ENCODE measurements around the gene PCDH12.

Gene PCDH12

GRCh38 chr5:141966275-141966962 is 8.4 kb upstream of the PCDH12 start:
- no peak for DNase-seq (ENCODE audit: low spot score)

- DNase-seq (ENCODE audit: low spot score) = no peak
These were observed 7.1 kb upstream of the PCDH12 start for GRCh38 chr5:141965071-141965470.

DNA sequence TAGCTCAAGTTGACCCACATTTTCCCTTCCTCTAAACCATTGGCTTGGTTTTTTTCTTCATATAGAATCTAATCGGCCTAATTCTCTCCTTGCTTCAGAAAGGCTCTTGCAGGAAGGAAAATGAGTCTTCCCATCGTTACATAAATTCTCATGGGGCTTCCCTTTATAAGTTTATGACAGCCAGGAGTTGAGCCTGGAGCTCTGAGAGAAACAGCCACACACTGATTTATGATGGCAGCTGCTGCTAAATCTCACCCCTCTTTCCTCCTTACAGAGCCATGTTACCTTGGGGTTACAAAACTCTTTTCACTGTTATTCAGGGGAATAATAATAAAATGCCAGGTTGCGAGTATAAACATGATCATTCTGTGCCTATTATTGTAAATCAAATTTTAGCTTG is 5.7 kb upstream of the PCDH12 start:
- no peak for DNase-seq (ENCODE audit: low spot score)

- no peak for DNase-seq (ENCODE audit: low spot score)
These were observed 3.5 kb upstream of the PCDH12 start for GRCh38 chr5:141961466-141961865.

GRCh38 chr5:141960449-141961323 is 2.7 kb upstream of the PCDH12 start:
- DNase-seq (ENCODE audit: low spot score) = peak; percentile 93

GRCh38 chr5:141960018-141960417 is 2.0 kb upstream of the PCDH12 start:
- no peak for DNase-seq (ENCODE audit: low spot score)

- no peak for DNase-seq (ENCODE audit: low spot score)
These were observed 657 bp upstream of the PCDH12 start for GRCh38 chr5:141958546-141959172.

GRCh38 chr5:141957367-141957996 is 520 bp downstream of the PCDH12 start:
- DNase-seq (ENCODE audit: low spot score) = no peak

DNA sequence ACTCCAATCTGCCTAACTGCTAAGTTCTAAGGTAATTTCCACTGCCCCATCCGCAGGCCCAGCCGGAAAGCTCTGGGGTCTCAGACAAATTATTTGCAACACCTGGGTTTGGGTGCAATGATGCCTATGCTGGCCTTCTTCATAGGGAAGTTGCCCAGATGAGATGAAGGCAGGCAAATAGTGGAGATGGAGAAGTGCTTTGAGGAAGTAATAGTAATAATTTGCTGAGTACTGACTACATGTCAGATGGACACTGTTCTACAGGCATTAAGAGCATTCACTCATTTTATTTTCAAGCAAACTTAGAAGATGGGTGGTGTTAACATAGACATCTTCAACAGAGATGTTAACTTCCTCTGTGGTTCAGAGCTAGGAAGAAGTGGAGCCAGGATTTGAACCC is 3.8 kb downstream of the PCDH12 start:
- DNase-seq (ENCODE audit: low spot score) = no peak

DNA sequence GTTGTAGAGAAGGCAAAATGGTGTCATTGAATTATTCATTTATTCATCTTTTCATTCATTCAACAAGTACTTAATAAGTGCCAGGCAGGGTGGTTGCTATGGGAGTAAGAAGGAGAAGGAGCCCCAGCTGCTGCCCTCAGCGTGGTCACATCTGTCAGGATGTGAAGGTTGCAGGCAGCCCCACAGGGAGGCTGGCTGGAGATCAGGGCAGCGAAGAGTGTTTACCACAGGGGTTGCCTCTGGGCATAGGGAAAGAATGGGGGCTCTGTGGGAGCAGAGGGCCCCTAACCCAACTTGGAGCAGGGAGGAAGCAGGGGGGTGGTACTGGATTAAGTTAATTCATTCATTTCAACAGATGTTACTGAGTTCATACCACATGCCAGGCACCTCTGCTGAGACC is 6.0 kb downstream of the PCDH12 start:
- DNase-seq (ENCODE audit: low spot score) = no peak

DNA sequence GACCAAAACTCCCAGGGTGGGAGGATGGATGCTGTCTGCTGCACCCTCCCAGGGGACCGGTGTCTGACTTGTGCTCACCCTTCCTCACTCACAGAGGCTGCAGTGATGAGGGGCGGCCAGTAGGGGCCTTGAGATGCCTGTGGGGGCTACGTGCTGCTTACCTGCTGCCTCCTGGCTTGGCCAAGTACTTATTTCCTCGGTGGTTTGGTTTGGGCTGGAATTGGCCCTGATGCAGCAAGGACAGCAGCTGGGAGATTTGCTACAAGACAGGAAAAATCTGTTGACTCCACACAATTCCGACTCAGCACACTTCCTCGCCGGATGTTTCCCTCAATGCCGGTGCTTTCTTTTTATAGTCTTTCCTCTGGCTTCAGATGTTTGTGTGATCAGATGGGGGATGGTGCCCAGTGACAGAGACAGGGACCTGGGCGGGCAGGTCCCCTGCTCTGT is 6.6 kb downstream of the PCDH12 start:
- no peak for DNase-seq (ENCODE audit: low spot score)

DNA sequence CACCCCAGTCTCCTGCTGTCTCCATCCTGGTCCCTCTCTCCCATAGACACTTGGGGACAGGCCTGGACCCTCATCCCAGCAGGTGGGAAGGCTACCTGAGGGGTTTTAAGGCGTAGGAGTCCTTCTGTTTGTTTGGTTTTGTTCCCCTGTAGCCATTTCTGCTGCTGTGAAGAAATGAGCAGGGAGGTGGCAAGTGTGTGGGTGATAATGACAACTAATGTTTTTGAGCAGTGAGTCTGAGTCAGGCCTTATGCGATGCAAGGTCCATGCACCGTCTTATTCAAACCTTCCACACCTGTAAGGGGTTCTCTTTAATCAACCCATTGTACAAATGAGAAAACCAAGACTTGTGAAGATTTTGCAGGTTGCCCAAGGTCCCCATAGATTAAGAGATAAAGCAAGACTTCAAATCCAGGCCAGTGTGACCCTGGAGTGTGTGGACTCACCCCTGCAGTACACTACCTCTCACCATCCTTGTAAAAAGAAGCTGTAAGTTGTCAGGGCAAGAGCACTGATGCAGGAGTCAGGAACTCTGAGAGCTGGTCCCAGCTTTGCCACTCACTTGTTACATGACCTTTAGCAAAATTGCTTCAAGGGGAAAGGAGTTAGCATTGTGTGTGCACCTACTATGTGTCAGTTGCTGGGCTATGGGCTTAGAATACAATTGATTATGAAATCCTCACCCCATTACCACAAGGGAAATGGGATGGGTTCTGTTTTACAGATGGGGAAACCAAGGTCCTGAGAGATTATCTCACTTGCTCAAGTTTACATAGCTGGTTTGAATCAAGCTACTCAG is 7.6 kb downstream of the PCDH12 start:
- DNase-seq (ENCODE audit: low spot score) = no peak

DNA sequence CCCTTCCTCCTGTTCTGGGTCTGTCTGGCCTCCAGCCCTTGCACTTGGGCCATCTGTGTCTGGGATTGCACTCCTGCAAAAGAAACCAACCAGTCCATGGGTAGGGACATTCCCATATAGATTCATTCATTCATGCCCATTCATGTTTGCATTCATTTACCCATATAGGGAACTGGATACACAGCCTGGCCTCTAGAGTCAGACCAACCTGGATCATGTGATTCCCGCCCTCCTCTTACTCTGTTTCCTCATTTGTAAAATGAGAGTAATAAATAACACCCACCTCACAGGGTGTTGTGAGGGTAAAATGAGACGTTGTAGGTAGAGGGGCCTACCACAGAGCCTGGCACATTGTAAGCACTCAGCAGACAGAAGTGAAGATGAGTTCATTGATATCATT is 8.5 kb downstream of the PCDH12 start:
- no peak for DNase-seq (ENCODE audit: low spot score)

DNA sequence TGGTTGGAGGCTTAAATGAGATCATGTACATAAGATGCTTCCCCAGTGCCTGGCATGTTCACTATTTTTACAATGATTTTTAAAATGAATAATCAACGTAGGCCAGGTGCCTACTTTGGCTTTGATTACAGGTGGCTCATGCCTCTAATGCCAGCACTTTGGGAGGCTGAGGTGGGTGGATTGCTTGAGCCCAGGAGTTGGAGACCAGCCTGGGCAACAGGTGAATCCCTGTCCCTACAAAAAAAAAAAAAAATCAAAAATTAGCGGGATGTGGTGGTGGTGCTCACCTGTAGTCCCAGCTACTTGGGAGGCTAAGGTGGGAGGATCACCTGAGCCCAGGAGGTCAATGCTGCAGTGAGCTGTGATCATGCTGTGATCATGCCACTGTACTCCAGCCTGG is 9.2 kb downstream of the PCDH12 start:
- no peak for DNase-seq (ENCODE audit: low spot score)

DNA sequence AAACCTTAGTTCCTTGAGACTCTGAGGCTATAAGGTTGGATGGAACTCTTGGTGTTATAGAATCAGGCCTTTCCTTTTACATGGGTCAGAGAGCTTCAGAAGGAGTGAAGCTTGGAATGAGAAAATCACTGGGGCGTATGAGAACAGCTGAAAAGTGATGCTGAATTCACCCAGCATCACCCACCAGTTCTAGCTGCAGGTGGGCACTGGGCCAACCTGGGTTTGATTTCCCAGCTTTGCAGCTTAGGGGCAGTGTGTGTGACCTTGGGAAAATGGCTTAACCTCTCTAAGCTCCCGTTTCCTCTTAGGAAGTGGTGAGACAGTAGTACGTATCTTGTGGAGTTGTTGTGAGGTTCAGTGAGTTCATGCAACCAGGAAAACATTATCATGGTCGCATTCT is 10.7 kb downstream of the PCDH12 start:
- DNase-seq (ENCODE audit: low spot score) = no peak

GRCh38 chr5:141945511-141946051 is 12.4 kb downstream of the PCDH12 start:
- no peak for DNase-seq (ENCODE audit: low spot score)

GRCh38 chr5:141944076-141944475 is 13.9 kb downstream of the PCDH12 start:
- no peak for DNase-seq (ENCODE audit: low spot score)

DNA sequence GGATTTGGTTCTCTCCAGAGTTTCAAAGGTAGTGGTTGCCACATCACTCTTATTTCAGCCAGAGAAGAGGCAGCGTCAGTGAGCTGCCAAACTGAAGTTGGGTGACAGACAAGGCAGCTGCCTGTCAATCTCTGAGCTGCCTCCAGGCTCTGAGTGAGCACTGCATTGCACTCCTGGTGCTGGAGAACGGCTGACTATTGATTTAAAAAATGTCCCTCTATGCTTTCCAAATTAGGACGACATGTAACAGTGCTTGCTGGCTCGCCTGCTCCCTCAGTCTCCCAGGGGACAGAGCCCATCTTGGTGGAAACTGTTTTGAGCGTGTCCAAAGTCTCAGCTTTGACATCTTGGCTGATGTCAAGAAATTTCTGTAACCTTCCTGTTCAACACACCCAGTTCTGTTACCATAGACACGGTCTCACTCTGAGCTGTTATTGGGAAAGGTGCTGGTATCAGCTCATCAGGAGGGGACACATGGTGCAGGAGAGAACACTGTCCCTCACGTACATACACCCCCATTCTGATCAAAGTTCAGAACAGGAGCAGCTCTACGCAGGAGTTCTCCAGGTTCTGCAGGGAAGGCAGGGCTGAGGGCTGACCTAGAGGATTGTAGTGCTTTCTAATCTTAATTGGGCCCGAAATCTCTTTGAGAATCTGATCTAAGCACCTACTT is 15.7 kb downstream of the PCDH12 start:
- no peak for DNase-seq (ENCODE audit: low spot score)

DNA sequence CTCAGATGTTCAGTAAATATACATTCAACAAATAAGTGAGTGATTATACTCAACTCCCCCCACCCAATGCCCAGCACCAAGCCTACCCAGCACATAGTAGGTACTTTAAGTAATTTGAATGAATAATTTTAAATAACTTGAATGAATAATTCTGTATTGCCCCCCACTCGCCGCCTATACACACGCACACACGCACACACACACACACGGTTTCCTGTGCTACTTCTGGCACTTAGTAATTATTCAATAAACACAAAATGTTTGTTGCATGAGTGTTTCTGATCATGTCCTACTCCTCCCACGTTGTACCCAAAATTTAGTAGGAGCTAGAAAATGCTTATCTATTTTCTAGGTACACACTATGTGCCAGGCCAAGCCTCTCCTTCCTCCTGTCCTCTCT is 16.2 kb downstream of the PCDH12 start:
- no peak for DNase-seq (ENCODE audit: low spot score)

GRCh38 chr5:141941307-141941706 is 16.7 kb downstream of the PCDH12 start:
- no peak for DNase-seq (ENCODE audit: low spot score)

Measured in CD4-positive, alpha-beta T cell treated with Interleukin-2 at 100 ng/mL for 4 hours (primary cell).